Smooth muscle cell (in vitro differentiated cells): Measurements from ENCODE around the gene PPP1R3C. TPM values are rescaled to one million over a fixed set of nuclear protein-coding genes. Genes with fewer than 3 reads are reported as not detected.

ENCODE experiments used
- DNase-seq: peaks from one replicate; lab custom pipeline; 2025; ENCODE audit not compliant: unreplicated experiment; lab: John Stamatoyannopoulos, UW
- H2AFZ ChIP-seq: fragments of 200-600 bp; sonication (generic); 2 replicates; pipeline ENCODE4 v1.6.0; 2016; ENCODE audit warnings: antibody characterized with exemption, low read depth, mild to moderate bottlenecking
- H3F3A ChIP-seq: fragments of 200-600 bp; sonication (generic); 2 replicates; pipeline ENCODE4 v1.6.0; 2017; ENCODE audit warnings: antibody characterized with exemption, low read depth
- H3K27ac ChIP-seq: fragments of 200-600 bp; sonication (generic); 2 replicates; pipeline ENCODE4 v1.5.1; 2016; ENCODE audit warnings: low read depth, mild to moderate bottlenecking
- H3K27me3 ChIP-seq: fragments of 200-600 bp; sonication (generic); 2 replicates; pipeline ENCODE4 v1.6.1; 2016; ENCODE audit warnings: low read depth, mild to moderate bottlenecking
- H3K36me3 ChIP-seq: fragments of 200-600 bp; sonication (generic); 2 replicates; pipeline ENCODE4 v1.5.1; 2016; ENCODE audit warnings: low read depth
- H3K4me1 ChIP-seq: fragments of 200-600 bp; sonication (generic); 2 replicates; pipeline ENCODE4 v1.5.1; 2016; ENCODE audit warnings: low read depth
- H3K4me2 ChIP-seq: fragments of 200-600 bp; sonication (generic); 2 replicates; pipeline ENCODE4 v1.6.0; 2016; ENCODE audit warnings: mild to moderate bottlenecking
- H3K4me3 ChIP-seq: fragments of 200-600 bp; sonication (generic); 2 replicates; pipeline ENCODE4 v1.5.1; 2016; ENCODE audit warnings: mild to moderate bottlenecking
- H3K79me2 ChIP-seq: fragments of 200-600 bp; sonication (generic); 2 replicates; pipeline ENCODE4 v1.6.0; 2016; ENCODE audit warnings: low read depth, mild to moderate bottlenecking
- H3K9ac ChIP-seq: fragments of 200-600 bp; sonication (generic); 2 replicates; pipeline ENCODE4 v1.6.0; 2016; ENCODE audit warnings: low read depth
- H3K9me3 ChIP-seq: fragments of 200-600 bp; sonication (generic); replicated peaks from 2 replicates; pipeline ENCODE4 v1.5.1; 2016; ENCODE audit warnings: low read depth
- H4K20me1 ChIP-seq: fragments of 200-600 bp; sonication (generic); 2 replicates; pipeline ENCODE4 v1.6.0; 2016; ENCODE audit warnings: low read depth
- CTCF ChIP-seq: fragments of 200-600 bp; sonication (generic); IDR thresholded peaks from 2 replicates; pipeline ENCODE4 v1.5.1; 2017; ENCODE audit warnings: borderline replicate concordance, mild to moderate bottlenecking, antibody characterized with exemption; ENCODE audit not compliant: insufficient read depth, poor library complexity, severe bottlenecking
- WGBS: methylation state at CpG from one replicate; pipeline ENCODE4 v1.1.7; 2016; ENCODE audit warnings: low lambda C conversion rate; 5-methylcytosine and 5-hydroxymethylcytosine counted together
- polyA plus RNA-seq: library from polyadenylated mRNA; unstranded; fragments of >200 nt; fragmentation: Nextera tagmentation; extraction: Ambion mirVana; gene quantifications from 2 replicates; pipeline ENCODE4 v1.2.1, GENCODE V29; 2016
- total RNA-seq: library from RNA; depleted of rRNA; stranded (reverse); fragments of >200 nt; gene quantifications from 2 replicates; pipeline ENCODE4 v1.2.3, GENCODE V29; 2014

Gene PPP1R3C
- total and polyA plus RNA-seq, 2 experiments from 2014 or later: 18.2 to 31.6 TPM

DNA sequence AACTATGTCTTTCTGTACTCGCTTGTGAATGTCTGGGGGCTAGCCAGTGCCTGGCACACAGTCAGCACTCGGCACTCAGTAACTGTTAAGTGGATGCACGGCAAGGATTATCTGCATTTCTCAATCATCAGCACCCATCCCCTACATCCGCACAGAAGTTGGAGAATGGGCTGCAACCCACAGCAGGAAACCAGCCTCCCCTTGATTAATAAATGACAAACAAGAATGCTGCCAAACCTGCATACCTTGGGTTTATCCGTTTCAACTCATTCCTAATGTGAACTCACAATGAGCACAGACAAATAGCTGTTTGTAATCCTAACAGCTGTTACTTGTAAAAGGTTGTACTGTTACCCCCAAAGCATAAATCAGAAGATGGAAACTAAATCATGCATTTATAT lies 28.9 kb downstream of the PPP1R3C start:
- no peak for DNase-seq
- Histone ChIP-seq H3K9me3 (no peaks in the 10 kb centered on the region), H3K4me2 (peak overlapping the region; percentile 59), H3K27me3 (no peaks in the 10 kb centered on the region), H3K27ac (peak overlapping the region; percentile 93), H3K79me2 (no peaks in the 10 kb centered on the region), H3K9ac (no peak overlapping the region), H3F3A (peaks cover 44% of the 10 kb centered on the region), H4K20me1 (no peaks in the 10 kb centered on the region), H3K4me3 (no peak overlapping the region), H3K36me3 (no peaks in the 10 kb centered on the region), H2AFZ (no peak overlapping the region), H3K4me1 (peaks cover 29% of the 10 kb centered on the region)
- 39% methylated on average over 5 of the region's 5 CpGs for WGBS
- TF ChIP-seq CTCF: no peak

DNA sequence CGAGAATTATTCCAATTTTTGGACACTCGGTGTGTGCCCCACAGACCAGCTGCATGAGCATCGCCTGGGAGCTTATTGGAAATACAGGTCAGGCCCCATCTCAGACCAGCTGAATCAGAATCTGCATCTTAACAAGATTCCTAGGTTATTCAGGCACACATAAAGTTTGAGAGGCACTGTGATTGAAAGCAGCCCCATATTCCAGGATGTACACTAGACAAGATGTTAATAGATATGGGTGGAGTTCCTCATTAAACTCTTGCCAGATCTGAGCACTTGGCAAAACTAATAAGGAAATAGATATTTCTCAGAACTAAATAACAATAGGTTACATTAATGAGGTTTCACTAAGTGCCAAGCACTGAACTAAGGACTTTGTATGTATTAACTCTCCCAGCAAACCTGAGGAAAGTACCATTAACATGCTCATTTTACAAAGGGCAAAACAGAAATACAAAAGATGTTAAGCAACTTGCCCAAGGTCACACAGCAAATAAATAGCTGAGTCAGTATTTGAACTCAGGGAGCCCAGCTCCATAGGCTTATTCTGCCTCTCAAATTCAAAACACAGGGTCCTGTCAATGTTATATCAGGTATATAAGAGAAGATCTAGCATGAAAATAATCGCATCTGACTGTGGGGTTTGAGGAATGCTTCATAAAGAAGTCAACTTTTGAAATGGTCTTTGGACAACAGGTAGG lies 29.9 kb downstream of the PPP1R3C start:
- Histone ChIP-seq H3K4me1 (peaks cover 28% of the 10 kb centered on the region), H3K27me3 (no peaks in the 10 kb centered on the region), H3F3A (peaks cover 40% of the 10 kb centered on the region), H3K79me2 (no peaks in the 10 kb centered on the region), H4K20me1 (no peaks in the 10 kb centered on the region), H3K4me2 (no peak overlapping the region), H3K4me3 (no peak overlapping the region), H3K9me3 (no peaks in the 10 kb centered on the region), H3K27ac (peak overlapping the region; percentile 93), H3K9ac (no peak overlapping the region), H2AFZ (no peak overlapping the region), H3K36me3 (no peaks in the 10 kb centered on the region)
- TF ChIP-seq CTCF: no peak
- DNase-seq: no peak
- 89% methylated on average over 4 of the region's 4 CpGs for WGBS

DNA sequence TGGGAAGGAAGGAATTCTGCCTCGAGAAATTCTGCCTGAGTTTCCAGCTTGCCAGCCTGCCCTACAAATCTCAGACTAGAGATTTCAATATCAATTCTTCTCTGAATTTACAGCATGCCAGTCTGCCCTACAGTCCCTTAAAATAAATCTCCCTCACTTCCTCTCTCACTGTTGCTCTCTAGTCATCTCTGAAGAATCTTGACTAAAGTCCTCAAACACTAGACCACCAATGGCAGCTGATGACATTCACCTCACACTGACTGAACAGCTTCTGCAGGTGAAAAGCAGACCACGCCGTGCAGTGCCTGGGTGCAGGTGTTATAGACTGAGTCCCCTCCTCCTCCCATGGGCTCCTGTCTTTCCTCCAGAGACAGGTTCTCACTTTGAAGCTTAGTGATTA lies 30.4 kb downstream of the PPP1R3C start:
- 66% methylated on average over 3 of the region's 3 CpGs for WGBS
- H3K4me1 ChIP-seq: peaks cover 28% of the 10 kb centered on the region

More for the DNA sequence above, 30.4 kb downstream of the PPP1R3C start:
- no peaks in the 10 kb centered on the region for H3K9me3 ChIP-seq
- H3K27me3 ChIP-seq: no peaks in the 10 kb centered on the region
- no peaks in the 10 kb centered on the region for H4K20me1 ChIP-seq
- peaks cover 40% of the 10 kb centered on the region for H3F3A ChIP-seq
- no peak for TF ChIP-seq CTCF
- peak overlapping the region; percentile 93 for H3K27ac ChIP-seq
- no peaks in the 10 kb centered on the region for H3K79me2 ChIP-seq
- H3K4me2 ChIP-seq: no peak overlapping the region
- H3K4me3 ChIP-seq: no peak overlapping the region
- no peak for DNase-seq
- H3K9ac ChIP-seq: no peak overlapping the region
- H3K36me3 ChIP-seq: no peaks in the 10 kb centered on the region
- no peak overlapping the region for H2AFZ ChIP-seq
